Hepatic stellate cell (primary cell): ENCODE data around the gene HBEGF.
A peak's percentile ranks its signal among the peaks of the same experiment; 100 is the strongest.

Source experiments
- DNase-seq: peaks from one replicate; pipeline ENCODE4 v3.0.0; 2011; ENCODE audit warnings: low spot score

Gene HBEGF

DNA sequence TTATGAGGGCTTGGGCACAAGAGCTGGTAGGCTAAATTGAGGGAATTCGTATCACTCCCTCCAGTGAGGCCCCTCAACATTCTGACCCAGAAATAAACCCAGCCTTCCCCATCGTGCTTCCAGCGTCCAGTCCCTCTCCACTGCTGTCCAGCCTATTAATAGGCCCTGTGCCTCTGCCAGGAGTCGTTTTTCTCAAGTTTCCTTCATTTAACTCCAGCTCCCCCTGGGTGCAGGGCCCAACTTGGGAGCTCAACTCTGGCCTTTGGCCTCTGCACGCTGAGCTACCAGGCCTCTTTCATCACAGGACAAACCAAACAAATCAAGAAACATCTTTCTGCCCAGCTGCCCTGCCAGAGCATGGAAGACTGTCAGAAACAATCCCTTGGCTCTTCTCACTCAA is 10.0 kb downstream of the HBEGF start:
- no peak for DNase-seq

DNA sequence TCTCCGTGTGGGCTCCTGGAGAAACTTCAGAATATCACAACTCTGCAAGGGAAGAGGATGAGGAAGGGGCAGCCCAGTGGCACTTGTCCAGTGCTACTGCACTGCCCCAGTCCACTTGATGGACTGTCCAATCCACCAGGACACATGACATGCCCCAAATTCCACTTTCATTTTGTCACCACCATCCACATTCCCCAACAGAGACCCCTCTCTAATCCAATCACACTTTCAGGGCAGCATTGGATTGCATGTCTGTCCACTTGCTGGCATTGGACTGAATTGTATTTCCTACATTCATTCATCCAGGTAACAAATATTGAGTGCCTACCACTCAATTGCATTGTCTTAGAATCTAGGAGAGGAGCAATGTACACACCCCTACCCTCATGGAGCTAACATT is 14.8 kb downstream of the HBEGF start:
- DNase-seq, result no peak

DNA sequence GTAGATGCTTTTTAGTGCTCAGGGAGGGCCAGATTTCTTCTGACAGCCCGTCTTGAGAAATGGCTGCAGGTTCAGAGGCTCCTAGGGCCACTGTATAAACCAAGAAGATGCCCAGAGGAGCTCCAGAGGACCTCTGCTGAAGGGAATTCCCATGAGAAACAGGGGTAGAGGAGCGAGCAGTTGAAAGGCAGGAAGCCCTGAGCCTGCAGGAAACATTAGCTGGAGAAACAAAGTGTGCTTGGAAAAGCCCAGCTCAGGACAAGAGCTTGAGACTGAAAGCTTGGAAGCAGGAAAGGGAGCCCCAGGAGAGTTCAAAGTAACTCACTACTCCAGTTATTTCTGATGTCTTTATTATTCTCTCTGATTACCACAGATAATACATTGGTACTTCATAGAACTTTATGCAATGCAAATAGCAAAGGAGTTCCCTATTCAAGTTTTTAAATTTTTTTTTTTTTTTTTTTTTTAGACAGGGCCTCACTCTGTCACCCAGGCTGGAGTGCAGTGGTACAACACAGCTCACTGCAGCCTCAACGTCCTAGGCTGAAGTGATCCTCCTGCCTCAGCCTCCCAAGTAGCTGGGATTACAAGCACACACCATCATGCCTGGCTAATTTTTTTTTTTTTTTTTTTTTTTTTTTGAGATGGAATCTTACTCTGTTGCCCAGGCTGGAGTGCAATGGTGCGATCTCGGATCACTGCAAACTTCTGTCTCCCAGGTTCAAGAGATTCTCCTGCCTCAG is 16.5 kb downstream of the HBEGF start:
- no peak for DNase-seq

DNA sequence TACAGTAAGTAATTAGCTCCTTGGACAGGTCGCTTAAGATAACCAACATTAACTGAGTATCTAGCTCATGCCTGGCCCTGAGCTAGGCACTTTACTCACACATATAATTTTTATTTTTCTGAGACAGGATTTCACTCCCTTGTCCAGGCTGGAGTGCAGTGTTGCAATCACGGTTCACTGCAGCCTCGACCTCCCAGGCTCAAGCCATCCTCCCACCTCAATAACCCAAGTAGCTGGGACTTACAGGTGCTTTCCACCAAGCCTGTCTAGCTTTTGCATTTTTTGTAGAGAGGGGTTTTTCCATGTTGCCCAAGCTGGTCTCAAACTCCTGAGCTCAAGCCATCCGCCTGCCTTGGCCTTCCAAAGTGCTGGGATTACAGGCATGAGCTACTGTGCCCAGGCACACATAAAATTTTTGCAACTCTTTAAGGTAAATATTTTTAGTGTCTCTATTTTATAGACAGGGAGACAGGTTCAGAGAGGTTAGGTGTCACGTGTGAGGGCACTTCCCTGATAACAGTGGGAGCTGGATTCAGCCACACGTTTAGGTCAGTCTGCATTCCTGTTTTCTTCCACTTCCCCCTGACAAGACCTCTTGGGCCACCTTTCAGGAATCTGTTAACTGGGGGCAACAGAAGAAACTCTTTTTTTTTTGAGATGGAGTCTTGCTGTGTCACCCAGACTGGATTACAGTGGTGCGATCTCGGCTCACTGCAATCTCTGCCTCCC is 18.2 kb downstream of the HBEGF start:
- DNase-seq, result no peak

DNA sequence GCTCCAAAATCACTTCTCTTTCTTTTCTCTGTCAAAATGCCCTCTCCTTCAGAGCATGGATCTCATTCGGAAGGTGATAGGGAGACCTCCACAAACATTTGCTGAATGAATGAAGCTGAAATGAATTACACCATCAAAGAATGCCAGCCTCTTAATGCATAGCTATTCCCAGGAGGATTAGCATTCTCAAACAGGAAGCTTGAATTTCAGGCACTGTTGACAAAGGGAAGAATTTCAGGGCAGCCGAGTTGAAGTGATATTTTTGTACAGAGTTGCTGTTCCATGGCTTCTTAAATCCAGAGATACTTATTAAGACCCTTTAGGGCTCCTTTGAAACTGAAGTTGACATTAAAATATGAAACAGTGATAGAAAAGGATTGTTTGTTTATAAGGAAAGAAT is 18.8 kb downstream of the HBEGF start:
- no peak for DNase-seq

DNA sequence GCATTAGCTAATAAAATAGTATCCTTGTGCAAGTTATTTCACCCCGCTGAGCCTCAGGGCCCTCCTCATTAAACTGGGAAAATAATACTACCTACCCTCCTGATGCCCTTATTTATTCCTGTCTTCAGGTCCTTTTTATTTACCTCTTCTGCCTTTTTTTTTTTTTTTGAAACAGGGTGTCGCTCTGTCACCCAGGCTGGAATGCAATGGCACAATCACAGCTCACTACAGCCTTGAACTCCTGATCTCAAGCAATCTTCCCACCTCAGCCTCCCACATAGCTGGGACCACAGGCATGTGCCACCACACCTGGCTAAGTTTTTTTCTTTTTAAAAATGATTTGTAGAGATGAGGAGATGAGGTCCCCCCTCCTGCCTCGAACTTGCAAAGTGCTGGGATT is 20.9 kb downstream of the HBEGF start:
- no peak for DNase-seq

DNA sequence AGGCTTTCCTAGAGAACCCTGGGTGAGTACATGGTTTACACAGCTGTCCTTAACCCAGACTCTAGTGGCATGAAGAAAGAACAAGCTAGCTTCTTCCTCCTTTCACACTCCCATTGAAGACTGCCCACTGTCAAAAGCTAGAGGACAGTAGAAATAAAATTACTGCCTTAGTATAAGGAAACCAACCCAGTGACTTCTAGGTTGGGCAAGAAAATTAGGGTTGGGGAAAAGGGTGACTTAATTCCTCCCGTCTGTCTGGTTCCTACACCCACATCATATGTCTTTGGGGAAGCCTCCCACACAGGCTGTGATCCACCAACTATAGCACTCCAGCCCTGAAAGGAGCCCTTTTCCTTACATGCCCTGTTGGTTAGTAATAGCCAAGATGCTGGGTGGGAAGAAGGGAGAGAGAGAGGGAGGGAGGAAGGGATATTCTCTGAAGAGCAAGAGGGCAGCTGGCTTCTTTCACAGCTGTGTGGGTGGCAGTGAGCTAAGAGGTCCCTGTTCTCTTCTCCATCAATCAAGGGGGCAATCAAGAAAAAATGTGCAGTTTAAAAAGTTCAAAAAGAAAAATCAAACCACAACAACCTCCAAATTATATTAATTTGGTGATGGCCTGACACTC is 21.7 kb downstream of the HBEGF start:
- peak; percentile 65 for DNase-seq

DNA sequence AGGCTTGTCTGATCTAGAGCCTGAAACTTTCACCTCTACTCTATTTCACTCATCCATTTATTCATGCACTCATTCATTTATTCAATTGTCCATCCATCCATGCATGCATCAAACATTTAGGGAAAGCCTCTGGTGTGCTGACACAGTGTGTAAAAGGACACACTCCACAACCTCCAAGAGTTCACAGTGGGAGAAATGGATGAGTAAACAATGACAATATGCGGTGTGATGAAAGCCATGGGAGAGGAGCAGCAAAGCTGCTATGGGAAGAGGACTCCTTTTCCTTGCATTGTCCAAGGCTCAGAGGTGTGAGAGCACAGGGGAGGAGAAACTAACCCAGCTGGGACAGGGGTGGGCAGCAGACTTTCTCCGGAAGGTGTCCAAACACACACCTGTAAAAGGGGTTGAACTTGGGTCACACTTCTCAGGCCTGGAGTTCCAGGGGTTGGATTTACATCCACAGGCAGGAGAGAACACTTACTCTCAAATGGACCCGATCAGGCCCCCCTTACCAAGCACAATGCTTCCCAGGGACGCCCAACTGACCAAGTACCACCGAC is 22.3 kb downstream of the HBEGF start:
- DNase-seq, result no peak

DNA sequence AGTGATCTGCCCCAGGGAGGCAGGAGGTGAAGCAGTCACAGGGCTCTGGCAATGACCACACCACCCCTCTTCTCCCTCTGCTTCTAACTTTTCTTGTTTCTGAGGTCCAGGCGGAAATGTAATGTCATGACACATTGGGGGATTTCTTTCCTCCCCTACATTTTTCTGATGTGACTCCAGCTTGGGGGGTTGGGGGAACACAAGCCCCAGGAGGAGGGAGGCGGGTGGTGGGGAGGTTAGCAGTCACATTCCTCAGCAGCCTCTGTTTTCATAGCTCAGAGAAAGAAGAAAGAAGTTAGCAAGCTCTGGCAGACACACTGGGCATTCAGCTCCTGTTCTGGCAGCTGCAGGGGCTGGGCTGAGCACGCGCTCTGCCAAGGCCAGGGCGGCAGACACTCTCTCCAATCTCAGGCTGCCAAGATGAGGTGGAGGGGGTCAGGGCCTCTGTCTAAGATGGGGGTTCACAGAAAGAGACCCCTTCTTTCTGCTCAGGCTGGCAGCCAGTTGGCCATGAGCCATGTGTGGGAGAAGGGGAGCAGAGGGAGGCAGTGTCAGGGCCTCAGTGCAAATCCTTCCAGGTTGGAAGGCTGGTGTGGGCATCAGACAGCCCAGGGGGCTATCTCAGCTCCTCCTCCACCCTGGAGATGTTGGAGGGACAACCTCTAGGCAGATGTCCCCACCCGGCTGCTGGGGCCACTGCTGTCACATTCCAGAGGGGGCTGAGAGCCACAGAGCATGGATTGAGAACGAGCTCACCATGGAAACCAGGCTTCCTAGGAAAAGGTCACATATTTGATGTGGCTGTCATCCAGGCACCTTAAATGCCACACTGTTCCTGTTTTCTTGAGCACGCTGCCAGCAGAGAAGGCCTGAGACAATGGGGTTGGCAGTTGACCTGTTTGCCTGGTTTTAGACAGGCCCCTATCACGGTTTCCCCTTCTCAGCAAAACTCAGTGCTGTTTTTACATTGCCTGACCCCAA is 23.4 kb downstream of the HBEGF start:
- DNase-seq, result peak; percentile 89

DNA sequence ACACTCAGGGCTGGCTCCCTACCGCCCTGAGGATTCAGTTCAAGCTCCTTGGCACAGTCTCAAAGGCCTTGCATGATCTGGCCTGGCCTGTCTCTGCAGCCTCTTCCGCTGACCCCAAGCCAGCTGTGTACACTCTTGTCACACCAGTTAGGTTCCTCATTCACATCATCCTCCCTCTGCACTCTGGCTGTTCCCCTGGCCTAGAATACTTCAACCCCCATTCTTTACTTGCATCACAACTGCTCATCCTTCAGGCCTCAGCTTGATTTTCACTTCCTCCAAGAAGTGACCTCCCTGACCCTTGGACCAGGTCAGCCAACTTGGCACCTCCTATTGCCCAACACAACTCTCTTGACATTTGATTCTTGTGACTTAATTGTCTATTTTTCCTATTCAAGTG is 24.6 kb downstream of the HBEGF start:
- no peak for DNase-seq

DNA sequence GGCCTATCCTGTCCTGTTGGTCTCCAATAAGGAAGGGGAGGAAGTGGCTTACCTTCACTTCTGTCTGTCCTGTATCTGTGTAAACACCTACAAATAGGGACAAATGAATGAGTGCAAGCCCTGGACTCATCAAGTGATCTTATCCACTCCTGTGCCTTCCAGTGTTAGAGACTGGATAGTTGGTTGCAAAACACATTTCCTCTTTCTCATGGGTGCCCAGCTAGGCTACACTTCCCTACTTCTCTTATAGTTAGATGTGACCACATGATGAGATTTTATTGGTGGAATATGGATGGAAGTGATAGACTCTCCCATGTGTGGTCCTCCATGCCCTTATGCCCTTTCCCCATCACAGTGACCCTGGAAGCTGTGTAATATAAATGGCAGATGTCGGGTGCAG is 26.6 kb downstream of the HBEGF start:
- DNase-seq, result no peak

DNA sequence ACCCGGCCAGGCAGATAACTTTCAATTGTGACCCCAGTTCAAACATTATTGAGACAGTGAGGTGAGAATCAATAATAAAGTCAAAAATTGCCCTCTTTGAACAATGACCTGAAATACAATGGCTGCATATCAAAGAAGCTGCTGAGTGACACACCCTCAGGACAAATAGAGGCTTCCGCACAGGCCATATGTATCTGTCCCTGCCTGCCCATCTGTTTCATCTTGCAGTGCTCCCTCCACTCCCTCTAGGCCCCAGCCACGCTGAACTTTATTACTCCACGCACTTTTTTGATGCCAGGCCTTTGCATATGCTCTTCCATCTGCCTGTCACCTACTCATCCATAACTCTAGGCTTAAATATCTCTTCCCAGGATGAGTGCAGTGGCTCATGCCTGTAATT is 27.6 kb downstream of the HBEGF start:
- no peak for DNase-seq

DNA sequence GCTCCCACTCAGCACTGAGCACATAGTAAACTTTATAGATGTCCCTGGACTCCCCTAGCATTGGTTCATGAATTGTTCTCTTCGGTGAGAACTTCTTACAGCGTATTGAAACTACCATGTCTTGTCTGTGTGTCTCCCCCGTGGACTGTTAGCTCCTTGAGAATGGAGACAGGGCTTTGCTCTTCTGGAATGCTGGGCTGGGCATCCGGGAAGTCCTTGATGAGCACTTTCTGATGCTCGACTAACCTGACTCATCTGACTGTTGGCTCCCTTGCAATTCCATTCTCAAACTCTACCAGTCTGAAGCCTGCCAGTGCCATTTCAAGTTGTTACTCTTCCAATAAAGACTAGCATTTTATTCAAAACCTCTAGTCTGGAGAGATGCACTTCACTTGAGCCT is 28.5 kb downstream of the HBEGF start:
- DNase-seq, result no peak

DNA sequence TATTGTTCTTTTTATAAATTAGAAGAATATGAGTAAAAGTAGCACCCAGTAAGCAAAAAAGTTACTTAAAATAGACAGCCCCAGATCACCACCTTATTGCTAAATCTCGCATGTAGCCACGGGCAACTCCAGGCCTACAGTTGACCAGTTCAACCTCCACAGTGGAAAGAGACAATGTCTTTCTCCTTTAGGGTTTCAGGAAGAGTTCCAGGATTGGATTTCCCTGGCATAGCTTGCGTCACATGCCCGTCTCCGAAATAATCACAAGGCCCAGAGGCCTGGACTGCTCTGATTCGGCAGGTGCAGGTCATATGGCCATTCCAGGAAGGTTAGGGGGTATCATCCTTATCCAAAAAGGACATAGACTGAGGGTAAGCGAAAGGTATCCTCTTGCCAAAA is 33.6 kb downstream of the HBEGF start:
- DNase-seq, result no peak

DNA sequence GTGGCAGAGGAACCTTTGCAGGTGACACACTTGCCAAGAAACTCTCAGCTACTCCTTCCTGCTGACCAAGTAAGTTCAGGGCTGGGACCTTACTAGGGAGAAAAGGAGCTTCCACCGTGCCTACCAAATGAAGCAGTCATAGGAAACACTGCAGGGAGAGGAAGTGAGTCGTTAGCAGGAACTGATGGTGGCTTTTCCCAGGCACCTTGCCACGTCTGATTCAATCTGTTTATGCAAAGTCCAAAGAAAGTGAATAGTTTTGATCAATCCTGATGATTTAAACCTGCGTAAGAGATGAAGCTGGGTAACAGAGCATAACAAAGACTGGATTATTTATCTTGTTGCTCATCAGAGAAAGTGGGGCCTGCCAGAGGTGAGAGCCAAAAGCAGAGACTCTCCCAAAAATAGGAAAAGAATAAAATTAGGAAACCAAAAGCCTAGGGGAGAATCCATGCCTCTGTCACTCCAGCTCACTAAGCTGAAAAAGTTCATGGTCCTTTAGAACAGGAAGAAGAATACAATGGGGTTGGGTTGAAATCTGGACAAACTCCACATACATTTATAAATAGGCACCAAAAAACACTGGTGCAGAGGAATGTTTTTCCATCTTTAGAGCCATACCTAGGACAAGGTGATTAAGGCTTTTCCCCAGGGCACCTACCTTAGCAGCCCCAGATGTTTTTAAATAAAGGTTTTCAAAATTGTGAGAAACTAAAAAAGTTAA is 34.2 kb downstream of the HBEGF start:
- DNase-seq, result no peak

DNA sequence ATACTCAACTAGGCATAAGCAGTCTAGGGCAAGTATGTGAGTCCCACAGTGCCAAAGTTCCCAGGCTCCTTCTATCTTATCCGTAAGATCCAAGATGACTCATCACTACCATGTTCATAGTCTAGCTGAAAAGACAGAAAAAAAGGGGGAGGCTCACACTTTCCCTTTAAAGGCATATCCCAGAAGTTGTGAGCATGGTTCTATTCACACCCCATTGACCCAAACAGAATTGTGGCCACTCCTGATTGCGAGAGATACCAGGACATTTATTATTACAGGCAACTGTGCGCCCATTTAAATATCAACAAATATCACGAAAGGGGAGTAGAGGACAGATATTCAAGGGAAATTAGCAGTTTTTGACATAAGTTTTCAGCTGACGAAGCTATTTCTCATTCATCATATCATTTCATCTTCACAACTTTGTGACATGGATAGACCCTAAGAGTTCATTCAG is 35.4 kb downstream of the HBEGF start:
- no peak for DNase-seq

DNA sequence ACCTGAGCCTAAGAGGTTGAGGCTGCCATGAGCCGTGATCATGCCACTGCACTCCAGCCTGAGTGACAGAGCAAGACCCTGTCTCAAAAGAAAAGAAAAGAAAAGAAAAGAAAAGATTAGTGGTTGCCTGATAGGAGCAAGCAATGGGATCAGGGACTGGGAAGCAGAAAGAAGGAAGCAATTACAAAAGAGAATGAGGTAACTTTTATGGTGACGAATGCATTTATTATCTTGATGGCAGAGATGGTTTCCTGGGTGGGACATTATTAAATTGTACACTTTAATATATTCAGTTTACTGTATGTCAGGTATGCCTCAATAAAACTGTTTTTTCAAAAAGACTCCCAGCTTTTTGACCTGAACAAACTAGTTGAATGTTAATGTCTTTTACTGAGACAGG is 36.0 kb downstream of the HBEGF start:
- no peak for DNase-seq

DNA sequence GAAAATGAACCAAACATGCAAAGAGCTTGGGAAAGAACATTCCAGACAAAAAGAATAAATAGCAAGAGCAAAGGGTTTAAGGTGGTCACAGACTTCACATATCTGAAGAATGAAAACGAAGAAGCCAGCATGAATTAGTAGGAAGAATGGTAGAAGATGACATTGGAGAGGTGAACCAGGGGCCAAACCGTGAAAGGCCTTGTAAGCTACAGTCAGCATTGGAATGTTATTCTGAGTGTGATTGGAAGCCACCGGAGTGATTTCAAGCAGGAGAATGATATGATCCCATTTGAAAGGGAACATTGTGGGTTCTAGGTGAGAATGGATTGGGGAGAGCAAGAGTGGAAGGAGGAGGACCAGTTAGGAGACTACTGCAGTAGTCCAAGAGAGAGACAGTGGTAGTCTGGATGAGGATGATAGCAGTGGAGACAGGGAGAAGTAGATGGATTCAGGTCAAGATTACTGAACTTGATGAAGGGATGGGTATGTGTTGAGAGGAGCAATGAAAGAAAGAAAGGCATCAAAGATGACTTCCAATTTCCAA is 36.6 kb downstream of the HBEGF start:
- no peak for DNase-seq

DNA sequence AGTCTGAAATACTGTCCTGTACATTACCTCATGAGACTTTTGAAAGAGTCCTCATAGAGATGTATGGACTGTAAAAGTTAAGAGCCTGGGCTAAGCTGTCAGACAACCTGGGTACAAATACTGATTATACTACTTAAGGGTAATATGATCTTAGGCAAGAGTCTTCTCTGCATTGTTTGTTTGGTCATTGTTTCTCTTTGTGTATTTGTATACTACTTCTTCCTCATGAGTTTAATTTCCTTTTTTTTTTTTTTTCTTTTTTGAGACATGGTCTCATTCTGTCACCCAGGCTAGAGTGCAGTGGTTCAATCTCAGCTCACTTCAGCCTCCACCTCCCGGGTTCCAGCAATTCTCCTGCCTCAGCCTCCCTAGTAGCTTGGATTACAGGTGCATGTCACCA is 40.9 kb downstream of the HBEGF start:
- no peak for DNase-seq

DNA sequence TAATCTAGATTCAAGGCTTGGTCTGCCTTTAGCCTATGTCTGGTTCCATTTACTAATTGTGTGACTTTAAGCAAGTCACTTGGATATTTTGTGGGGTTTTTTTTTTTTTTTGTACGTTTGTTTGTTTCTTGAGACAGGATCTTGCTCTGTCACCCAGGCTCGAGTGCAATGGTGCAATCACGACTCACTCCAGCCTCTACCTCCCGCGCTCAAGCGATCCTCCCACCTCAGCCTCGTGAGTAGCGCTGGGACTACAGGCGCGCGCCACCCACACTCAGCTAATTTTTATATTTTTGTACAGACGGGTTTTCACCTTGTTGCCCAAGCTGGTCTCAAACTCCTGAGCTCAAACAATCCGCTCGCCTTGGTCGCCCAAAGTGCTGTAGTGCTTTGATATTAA is 42.4 kb downstream of the HBEGF start:
- DNase-seq, result no peak
